Ishikawa (cell line): ENCODE results near the gene NR1D2.

Experiments
- CEBPB ChIP-seq: IDR thresholded peaks from 2 replicates; pipeline ENCODE4 v1.6.1; 2012
- CREB1 ChIP-seq: IDR thresholded peaks from 2 replicates; pipeline ENCODE4 v1.6.1; 2012; ENCODE audit warnings: low read depth
- EGR1 ChIP-seq: IDR thresholded peaks from 2 replicates; pipeline ENCODE4 v1.6.1; 2012
- EP300 ChIP-seq: IDR thresholded peaks from 2 replicates; pipeline ENCODE4 v1.6.1; 2012; ENCODE audit warnings: borderline replicate concordance
- FOXM1 ChIP-seq: IDR thresholded peaks from 2 replicates; pipeline ENCODE4 v1.6.1; 2012; ENCODE audit warnings: low read depth, borderline replicate concordance
- MAX ChIP-seq: IDR thresholded peaks from 2 replicates; pipeline ENCODE4 v1.6.1; 2012
- NFIC ChIP-seq: IDR thresholded peaks from 2 replicates; pipeline ENCODE4 v1.6.1; 2012
- RAD21 ChIP-seq: IDR thresholded peaks from 2 replicates; pipeline ENCODE4 v1.6.1; 2012; ENCODE audit warnings: low read depth
- REST ChIP-seq: IDR thresholded peaks from 2 replicates; pipeline ENCODE4 v1.6.1; 2012; ENCODE audit warnings: low read depth, mild to moderate bottlenecking
- TAF1 ChIP-seq: IDR thresholded peaks from 2 replicates; pipeline ENCODE4 v1.6.1; 2012; ENCODE audit warnings: low read depth, mild to moderate bottlenecking
- TCF12 ChIP-seq: IDR thresholded peaks from 2 replicates; pipeline ENCODE4 v1.6.1; 2012; ENCODE audit warnings: low read depth
- TEAD4 ChIP-seq: IDR thresholded peaks from 2 replicates; pipeline ENCODE4 v1.6.1; 2012
- YY1 ChIP-seq: IDR thresholded peaks from 2 replicates; pipeline ENCODE4 v1.6.1; 2012; ENCODE audit warnings: low read depth
- ZBTB7A ChIP-seq: IDR thresholded peaks from 2 replicates; pipeline ENCODE4 v1.6.1; 2012; ENCODE audit warnings: low read depth

- no peak for TF ChIP-seq NFIC
- no peak for TF ChIP-seq YY1
- no peak for TF ChIP-seq EP300
- no peak for TF ChIP-seq TAF1
- TF ChIP-seq CREB1 = no peak
- no peak for TF ChIP-seq REST
- no peak for TF ChIP-seq TEAD4
- no peak for TF ChIP-seq MAX
- no peak for TF ChIP-seq EGR1
- no peak for TF ChIP-seq TCF12
- no peak for TF ChIP-seq FOXM1
- no peak for TF ChIP-seq CEBPB
- no peak for TF ChIP-seq RAD21
- TF ChIP-seq ZBTB7A = no peak
Measured at GRCh38 chr3:24004171-24004938, 59.3 kb downstream of the NR1D2 start.
